Bladder microvascular endothelial cell (primary cell): ENCODE measurements around the gene SPECC1. TPM values are rescaled to one million over a fixed set of nuclear protein-coding genes. Genes with fewer than 3 reads are reported as not detected.

Experiments used
- total RNA-seq: library from RNA; depleted of rRNA; stranded (reverse); fragments of >200 nt; gene quantifications from 2 replicates; pipeline ENCODE4 v1.2.3, GENCODE V29; 2014

SPECC1 gene
- total RNA-seq, result 1.3 and 1.4 TPM in 2 replicates

GRCh38 chr17:20009302-20010098, at the start of gene SPECC1:
Gene SPECC1 (plus strand): TSS chr17:20009359. CDS start chr17:20096652, 87,293 bp downstream.

GRCh38 chr17:19977293-19978208, 31.6 kb upstream of the SPECC1 start, which contains the start of gene AKAP10:
Gene AKAP10 (minus strand): TSS chr17:19977828. CDS start chr17:19977679, 149 bp downstream.

Other genes starting within 250 kb of the SPECC1 start
- 21.0 and 26.7 TPM in 2 replicates for gene ULK2, start 141.4 kb upstream of the SPECC1 start, total RNA-seq
- gene AKAP10, start 31.5 kb upstream of the SPECC1 start, total RNA-seq, result 12.5 and 24.6 TPM in 2 replicates